Measurements from ENCODE around the gene STX8.

STX8 gene

GRCh38 chr17:9233761-9234160 lies 341.9 kb downstream of the STX8 start:
- TF ChIP-seq CTCF (IDR thresholded peaks at IDR 0.05; ENCODE audit: borderline replicate concordance, control extremely low read depth, extremely low read depth, insufficient read depth, missing control alignments), result no peak
- in situ Hi-C loops (cut with MboI; ENCODE audit: low sequenced_read_pairs, unreplicated experiment), result no loop called here
- DNase-seq (ENCODE audit: low spot score), result no peak

- DNase-seq (ENCODE audit: low spot score), result no peak
- no peak for TF ChIP-seq CTCF (IDR thresholded peaks at IDR 0.05; ENCODE audit: borderline replicate concordance, control extremely low read depth, extremely low read depth, insufficient read depth, missing control alignments)
- in situ Hi-C loops (cut with MboI; ENCODE audit: low sequenced_read_pairs, unreplicated experiment), result no loop called here
Measured at GRCh38 chr17:9233271-9233599, 342.4 kb downstream of the STX8 start.

- TF ChIP-seq CTCF (IDR thresholded peaks at IDR 0.05; ENCODE audit: borderline replicate concordance, control extremely low read depth, extremely low read depth, insufficient read depth, missing control alignments), result no peak
- in situ Hi-C loops (cut with MboI; ENCODE audit: low sequenced_read_pairs, unreplicated experiment), result no loop called here
- DNase-seq (ENCODE audit: low spot score), result no peak
Measured at GRCh38 chr17:9232591-9233270, 342.9 kb downstream of the STX8 start.

- in situ Hi-C loops (cut with MboI; ENCODE audit: low sequenced_read_pairs, unreplicated experiment), result no loop called here
- DNase-seq (ENCODE audit: low spot score), result no peak
- no peak for TF ChIP-seq CTCF (IDR thresholded peaks at IDR 0.05; ENCODE audit: borderline replicate concordance, control extremely low read depth, extremely low read depth, insufficient read depth, missing control alignments)
Measured at GRCh38 chr17:9232155-9232475, 343.5 kb downstream of the STX8 start.

- in situ Hi-C loops (cut with MboI; ENCODE audit: low sequenced_read_pairs, unreplicated experiment), result no loop called here
- no peak for DNase-seq (ENCODE audit: low spot score)
- no peak for TF ChIP-seq CTCF (IDR thresholded peaks at IDR 0.05; ENCODE audit: borderline replicate concordance, control extremely low read depth, extremely low read depth, insufficient read depth, missing control alignments)
Measured at GRCh38 chr17:9231449-9232154, 344.0 kb downstream of the STX8 start.

- no peak for TF ChIP-seq CTCF (IDR thresholded peaks at IDR 0.05; ENCODE audit: borderline replicate concordance, control extremely low read depth, extremely low read depth, insufficient read depth, missing control alignments)
- in situ Hi-C loops (cut with MboI; ENCODE audit: low sequenced_read_pairs, unreplicated experiment), result no loop called here
- no peak for DNase-seq (ENCODE audit: low spot score)
Measured at GRCh38 chr17:9230861-9231260, 344.8 kb downstream of the STX8 start.
